HG03095 (cell line): ENCODE results near the gene RFX1.
"Not testable (repeated sequence)": the region's sequence is repeated elsewhere in the genome, so short reads cannot be mapped to it uniquely, and the experiment has no call there.

Experiments
- ATAC-seq: cut with Tn5 transposase; IDR thresholded peaks from one replicate; pipeline ENCODE4 v1.9.1; 2021; ENCODE audit warnings: moderate library complexity; ENCODE audit not compliant: unreplicated experiment

Gene RFX1

DNA sequence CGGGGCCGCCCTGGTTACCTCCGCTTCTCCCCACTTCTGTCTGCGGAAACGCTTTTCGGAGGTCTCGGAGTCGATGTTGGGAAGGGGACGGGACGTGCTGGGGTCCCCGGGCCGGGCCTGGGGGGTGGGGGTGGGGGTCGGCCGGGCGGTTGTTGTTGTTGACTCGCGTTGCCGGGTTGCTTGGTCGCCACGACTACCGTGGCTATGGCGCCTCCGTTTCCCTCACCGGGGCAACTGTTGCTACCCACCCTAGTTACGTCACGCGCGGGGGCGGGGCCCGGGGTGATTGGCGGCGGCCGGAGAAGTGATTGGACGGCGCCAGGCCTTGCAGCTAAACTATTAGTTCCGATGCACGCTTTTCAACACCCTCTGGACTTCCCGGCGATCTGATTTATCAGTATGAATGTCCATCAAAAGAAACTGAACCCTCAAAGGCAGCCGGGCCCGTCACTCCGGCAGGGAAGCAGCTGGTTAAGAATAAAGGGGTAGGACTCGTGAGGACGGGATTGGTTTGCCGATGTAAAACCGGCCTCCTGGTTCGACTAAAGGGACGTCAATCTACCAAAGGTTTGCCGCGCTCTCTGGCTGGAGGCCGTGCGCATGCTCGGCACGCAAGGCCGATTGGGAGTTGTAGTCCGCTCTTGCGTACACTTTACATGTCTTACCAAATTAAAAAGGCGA lies at the start of gene RFX1:
TSS of gene RFX1 (minus strand) at position 236 of the 681 bp plus-strand sequence. CDS start 12,477 bp downstream, outside the sequence.
- peak; percentile 69 for ATAC-seq

DNA sequence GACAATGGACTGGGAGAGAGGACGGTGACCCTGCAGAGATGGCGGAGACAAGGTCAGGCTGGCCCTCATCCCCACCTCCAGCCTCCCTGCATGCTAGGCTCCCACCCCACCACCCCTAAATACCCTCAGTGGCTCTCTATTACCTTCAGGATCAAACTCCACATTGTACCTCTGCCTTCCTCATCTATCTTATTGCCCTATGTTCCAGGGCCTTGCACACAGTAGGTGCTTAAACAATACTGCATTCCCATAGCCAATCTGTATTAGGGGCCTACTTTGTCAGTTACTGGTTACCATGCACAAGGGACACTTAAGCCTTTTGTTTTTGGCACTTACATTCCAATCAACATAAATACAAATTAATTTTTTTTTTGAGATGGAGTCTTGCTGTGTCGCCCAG lies 49.3 kb upstream of the RFX1 start:
- ATAC-seq, result no peak

DNA sequence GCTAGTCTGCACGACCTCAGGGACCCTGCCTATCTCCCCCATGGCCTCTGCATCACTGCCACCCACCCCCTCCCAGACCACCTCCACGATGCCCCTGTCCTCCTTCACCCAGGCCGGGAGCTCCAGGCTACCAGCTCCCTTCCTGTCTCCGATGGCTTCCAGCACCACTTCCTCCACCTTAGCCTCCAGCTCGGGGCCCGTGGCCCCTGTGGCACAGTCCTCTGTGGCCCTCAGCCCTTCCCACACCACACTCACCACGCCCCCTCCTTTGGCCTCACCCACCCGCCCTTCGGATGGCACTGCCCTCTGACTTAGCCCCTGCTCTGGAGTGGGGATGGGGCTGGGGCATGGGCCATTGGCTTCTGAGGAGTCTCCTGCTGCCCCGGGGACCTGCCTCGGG lies 48.6 kb upstream of the RFX1 start:
- no peak for ATAC-seq

DNA sequence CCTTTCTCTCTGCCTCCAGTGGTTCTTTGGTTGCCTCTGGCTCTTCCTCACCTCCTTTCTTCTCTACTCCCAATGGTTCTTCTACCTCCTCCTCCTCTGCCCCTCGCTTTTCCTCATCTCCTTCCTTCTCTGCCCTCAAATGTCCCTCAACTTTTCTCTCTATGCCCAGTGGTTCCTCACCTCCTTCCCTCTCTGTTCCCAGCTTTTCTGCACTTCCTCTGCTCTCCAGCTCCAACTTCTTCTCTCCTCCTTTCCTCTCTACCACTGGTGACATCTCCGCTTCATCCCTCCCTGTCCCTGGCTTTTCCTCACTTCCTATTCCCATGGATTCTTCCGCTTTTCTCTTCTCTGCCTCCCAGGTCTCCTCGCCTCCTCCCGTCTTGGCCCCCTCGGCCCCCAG lies 48.0 kb upstream of the RFX1 start:
- ATAC-seq, result no peak

DNA sequence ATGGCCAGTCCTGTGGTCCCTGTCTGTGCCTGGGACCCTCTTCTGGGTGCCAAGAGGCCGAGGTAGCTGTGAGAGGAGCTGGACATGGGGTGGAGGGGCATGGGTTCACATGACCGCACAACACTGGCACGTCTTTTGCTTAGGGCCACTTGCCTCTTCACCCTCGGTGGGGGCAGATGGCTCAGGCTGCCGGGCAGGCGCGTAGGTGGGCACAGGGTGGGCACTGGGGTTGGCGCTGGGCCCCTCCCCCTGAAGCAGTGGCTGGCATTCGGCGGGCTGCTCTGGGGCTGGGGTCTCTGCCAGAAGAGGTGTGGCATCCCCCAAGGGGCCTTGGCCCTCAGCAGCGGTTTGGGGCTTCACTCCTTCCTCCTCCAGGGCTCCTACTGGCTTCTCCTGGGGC lies 47.4 kb upstream of the RFX1 start:
- ATAC-seq, result no peak

DNA sequence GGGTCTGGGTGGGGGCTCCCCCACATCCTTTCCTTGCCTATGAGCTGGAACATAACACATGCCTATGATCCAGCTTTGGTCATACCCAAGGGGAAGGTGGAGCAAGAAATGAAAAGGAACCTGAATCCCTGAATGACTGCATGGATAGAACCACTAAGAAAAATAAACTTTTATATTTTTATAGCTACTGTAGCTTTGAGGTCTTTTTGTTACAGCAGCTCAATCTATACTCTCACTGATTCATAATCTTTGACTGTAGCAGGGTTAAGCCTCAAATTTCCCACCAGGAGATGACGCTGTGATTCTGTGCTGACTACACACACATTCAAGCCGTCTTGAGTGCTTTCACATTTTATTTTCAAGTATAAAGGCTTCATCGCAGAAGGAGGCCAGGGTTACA lies 46.9 kb upstream of the RFX1 start:
- no peak for ATAC-seq

DNA sequence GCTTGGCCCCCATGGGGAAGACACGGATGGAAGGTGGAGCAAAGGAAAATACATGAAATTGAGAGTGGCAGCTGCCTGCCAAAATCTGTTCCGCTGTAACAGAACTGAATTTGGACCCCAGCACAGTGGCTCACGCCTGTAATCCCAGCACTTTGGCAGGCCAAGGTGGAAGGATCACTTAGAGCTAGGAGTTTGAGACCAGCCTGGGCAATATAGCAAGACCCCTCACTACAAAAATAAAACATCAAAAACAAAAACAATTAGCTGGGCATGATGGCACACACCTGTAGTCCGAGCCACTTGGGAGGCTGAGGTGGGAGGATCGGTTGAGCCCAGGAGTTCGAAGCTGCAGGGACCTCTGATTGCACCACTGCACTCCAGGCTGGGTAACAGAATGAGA lies 46.4 kb upstream of the RFX1 start:
- ATAC-seq, result no peak

DNA sequence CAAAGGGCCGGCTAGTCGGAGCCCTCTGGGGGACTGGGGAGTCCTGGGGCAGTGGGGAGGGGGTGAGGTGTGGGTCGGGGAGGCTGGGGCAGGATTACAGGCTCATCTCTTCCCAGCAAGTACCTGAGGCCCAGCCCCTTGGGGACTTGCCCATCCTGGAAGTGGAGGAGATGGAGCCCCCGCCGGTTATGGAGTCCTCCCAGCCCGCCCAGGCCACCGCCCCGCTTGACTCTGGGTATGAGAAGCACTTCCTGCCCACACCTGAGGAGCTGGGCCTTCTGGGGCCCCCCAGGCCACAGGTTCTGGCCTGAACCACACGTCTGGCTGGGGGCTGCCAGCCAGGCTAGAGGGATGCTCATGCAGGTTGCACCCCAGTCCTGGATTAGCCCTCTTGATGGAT lies 45.9 kb upstream of the RFX1 start:
- ATAC-seq, result no peak

DNA sequence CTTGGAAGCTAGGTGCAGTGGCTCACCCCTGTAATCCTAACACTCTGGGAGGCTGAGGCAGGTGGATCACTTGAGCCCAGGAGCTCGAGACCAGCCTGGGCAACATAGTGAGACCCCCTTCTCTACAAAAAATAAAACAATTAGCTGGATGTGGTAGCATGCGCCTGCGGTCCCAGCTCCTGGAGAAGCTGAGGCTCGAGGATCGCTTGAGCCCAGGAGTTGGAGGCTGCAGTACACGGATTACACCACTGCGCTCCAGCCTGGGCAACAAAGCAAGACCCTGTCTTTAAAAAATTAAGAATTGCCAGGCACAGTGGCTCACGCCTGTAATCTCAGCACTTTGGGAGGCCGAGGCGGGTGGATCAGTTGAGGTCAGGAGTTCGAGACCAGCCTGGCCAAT lies 44.8 kb upstream of the RFX1 start:
- not testable (repeated sequence) for ATAC-seq

DNA sequence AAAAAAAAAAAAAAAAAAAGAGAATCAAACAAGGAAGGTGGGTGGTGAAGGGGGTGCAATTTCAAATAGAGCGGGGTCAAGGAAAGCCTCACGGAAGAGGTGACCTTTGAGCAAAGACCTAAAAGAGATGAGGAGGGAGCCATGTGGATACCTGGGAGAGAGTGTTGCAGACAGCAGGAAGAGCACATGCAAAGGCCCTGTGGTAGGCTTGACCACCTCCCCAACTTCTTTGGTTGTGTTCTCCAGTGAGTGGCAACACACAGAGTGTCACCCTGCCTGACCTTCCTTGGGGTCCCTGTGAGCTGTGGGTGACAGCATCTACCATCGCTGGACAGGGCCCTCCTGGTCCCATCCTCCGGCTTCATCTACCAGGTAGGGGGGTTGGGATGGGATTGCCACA lies 44.4 kb upstream of the RFX1 start:
- no peak for ATAC-seq

DNA sequence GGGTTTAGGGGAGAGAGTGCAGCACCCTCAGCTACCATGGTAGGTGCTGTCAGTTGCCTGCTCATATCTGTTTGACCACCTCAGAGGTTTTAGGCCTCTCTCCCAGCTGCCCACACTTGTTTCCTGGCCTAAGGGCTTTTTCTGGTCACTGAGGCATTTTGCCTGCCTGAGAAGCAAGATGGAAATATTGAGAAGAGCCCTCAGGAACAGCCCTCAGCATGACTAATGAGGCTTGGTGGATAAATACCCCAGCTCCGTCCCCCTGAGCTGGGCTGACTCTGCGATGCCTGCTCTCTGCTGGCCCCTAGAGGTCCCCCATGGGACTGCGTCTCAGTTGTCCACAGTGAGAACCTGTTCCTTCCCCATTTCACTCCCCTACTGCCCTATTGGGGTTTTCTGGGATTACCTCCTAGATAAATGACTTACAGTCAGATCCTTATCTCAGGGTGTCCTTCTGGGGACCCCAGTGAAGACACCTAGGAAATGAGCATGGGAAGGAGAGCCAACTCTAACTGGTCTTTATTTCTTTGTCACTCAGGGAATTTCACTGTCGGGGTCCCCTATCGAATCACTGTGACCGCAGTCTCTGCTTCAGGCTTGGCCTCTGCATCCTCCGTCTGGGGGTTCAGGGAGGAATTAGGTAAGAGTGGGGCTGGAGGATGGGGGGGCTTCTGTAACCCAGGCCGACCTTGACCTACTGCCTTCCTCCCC lies 42.5 kb upstream of the RFX1 start:
- ATAC-seq, result no peak

DNA sequence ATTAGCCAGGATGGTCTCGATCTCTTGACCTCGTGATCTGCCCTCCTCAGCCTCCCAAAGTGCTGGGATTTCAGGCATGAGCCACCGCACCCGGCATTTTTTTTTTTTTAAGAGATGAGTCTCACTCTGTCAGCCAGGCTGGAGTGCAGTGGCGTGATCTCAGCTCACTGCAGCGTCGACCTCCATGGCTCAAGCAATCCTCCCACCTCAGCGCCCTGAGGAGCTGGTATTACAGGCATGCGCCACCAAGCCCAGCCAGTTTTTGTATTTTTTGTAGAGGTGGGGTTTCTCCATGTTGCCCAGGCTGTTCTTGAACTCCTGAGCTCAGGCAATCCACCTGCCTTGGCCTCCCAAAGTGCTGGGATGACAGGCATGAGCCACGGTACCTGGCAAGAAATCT lies 41.7 kb upstream of the RFX1 start:
- not testable (repeated sequence) for ATAC-seq

DNA sequence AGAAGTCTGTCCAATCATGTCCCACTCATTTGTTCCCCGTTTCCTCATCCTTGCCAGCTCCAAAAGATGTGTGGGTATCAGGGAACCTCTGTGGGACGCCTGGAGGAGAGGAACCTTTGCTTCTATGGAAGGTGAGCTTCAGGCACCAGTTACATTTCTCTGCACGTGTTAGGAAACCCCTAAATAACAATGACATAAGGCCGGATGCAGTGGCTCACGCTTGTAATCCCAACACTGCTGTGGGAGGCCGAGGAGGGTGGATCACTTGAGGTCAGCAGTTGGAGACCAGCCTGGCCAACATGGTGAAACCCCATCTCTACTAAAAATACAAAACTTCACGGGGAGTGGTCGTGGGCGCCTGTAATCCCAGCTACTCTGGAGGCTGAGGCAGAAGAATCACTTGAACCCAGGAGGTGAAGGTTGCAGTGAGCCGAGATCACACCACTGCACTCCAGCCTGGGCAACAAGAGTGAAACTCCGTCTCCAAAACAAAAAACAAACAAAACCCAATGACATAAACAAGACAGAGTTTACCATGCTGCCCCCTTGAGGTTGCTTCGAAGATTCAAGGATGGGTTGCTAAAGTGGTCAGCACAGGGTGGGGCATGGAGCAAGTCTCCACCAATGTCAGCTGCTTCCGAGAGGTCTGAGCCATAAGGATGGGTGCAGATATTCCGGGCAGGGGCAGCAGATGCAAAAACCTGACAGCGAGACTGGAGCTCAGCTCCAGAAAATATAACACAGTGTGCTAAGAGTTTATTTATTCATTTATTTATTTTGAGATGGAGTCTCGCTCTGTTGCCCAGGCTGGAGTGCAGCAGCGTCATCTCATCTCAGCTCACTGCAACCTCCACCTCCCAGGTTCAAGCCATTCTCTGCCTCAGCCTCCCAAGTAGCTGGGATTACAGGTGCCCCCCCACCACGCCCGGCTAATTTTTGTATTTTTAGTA lies 36.8 kb upstream of the RFX1 start:
- not testable (repeated sequence) for ATAC-seq

DNA sequence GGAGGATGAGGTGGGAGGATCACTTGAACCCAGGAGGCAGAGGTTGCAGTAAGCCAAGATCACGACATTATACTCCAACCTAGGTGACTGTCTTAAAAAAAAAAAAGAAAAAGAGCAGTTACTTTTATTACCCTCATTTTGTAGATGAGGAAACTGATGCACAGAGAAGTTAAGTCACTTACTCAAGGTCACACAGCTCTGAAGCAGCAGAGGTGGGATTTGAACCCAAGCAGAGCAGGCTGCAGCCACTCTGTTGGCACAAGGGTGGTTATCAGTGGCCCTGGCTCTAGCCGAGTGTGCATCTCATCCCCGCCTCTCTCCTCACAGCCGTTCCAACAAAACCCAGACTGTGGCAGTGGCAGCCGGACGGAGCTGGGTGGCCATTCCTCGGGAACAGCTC lies 33.1 kb upstream of the RFX1 start:
- no peak for ATAC-seq

DNA sequence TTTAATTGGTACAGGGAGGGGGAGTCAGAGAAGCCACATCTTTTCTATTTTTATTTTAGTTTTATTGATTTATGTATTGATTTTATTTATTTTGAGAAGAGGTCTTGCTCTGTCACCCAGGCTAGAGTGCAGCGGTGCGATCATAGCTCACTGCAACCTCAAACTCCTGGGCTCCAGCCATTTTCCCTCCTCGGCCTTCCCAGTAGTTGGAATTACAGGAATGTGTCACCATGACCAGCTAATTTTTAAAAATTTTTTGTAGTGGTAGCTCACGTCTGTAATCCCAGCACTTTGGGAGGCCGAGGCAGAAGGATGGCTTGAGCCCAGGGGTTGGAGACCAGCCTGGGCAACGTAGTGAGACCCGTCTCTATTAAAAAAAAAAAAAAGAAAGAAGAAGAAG lies 29.6 kb upstream of the RFX1 start:
- ATAC-seq, result no peak

DNA sequence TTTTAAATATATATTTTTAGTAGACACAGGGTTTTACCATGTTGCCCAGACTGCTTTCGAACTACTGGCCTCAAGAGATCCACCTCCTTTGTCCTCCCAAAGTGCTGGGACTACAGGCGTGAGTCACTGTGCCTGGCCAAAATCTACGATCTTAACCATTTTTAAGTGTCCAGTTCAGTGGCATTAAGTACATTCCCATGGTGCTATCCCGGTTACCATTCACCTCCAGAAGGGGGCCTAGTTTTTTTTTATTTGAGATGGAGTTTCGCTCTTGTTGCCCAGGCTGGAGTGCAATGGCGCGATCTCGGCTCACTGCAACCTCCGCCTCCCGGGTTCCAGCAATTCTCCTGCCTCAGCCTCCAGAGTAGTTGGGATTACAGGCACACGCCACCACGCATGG lies 29.0 kb upstream of the RFX1 start:
- ATAC-seq, result not testable (repeated sequence)

DNA sequence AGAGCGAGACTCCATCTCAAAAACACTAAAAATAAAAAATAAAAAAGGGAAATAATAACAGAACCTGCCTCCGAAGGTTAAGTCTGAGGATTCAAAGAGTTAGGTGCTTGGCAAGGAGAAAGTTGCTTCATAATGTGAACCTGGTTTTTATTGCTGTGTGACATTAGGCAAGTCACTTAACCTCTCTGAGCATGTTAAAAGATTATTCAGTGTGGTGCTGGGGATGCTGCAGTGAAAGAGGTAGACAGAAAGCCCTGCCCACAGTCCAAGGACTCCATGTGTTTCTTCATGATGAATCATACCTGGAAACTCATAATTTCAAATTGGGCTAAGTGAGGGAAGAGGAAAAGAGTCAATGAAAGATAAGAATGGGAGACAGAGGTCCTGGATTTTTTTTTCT lies 27.8 kb upstream of the RFX1 start:
- ATAC-seq, result no peak

DNA sequence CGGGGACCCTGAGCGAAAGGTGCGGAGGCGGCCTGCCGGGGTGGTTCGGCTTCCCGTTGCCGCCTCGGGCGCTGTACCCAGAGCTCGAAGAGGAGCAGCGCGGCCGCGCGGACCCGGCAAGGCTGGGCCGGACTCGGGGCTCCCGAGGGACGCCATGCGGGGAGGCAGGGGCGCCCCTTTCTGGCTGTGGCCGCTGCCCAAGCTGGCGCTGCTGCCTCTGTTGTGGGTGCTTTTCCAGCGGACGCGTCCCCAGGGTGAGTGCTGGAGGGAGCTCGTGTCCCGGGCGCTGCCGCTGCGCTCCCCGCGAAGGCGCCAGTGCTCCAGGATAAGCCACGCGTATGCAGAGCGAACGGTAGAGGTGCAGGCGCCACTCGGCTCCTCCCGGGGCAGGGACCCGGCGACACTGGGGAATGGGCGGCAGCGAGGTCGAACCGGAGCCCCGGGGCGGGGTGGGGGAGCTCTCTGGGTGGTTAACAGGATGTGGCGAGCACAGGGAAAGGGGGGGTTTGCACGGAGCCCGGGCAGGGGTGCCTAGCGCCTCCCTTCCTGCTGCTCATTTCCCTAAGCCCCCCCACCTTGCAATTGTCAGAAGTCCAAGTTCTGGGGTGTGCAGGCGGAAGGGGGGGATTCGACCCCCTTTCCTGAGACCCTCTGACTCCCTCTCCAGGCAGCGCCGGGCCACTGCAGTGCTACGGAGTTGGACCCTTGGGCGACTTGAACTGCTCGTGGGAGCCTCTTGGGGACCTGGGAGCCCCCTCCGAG lies 25.8 kb upstream of the RFX1 start, which contains the start of gene IL27RA:
TSS of gene IL27RA (plus strand) at position 44 of the 762 bp plus-strand sequence. CDS start at position 155, 111 bp downstream.
- no peak for ATAC-seq

DNA sequence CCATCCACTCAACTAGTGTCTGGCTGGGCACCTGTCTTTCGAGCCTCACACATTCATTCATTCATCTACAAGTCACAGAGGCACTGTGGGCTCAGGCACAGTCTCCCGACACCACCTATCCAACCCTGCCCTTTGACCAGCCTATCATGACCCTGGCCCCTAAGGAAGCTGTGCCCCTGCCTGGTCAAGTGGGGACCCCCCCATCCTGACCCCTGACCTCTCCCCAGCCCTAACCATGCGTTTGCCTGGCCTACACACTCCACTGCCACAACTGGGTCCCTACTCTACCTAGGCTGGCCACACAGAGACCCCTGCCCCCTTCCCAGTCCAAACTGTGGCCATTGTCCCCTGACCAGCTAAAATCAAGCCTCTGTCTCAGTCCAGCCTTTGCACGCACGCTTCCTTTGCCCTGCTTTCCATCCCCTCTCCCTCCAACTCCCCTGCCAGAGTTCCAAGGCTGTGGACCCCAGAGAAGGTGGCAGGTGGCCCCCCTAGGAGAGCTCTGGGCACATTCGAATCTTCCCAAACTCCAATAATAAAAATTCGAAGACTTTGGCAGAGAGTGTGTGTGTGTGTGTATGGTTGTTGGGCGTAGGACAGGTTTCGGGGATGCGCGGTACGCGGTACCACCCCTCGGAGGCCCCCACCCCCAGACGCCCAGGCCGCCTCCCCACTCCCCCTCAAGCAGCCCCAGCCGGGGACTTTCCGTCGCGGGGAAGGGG lies 25.0 kb upstream of the RFX1 start:
- no peak for ATAC-seq

DNA sequence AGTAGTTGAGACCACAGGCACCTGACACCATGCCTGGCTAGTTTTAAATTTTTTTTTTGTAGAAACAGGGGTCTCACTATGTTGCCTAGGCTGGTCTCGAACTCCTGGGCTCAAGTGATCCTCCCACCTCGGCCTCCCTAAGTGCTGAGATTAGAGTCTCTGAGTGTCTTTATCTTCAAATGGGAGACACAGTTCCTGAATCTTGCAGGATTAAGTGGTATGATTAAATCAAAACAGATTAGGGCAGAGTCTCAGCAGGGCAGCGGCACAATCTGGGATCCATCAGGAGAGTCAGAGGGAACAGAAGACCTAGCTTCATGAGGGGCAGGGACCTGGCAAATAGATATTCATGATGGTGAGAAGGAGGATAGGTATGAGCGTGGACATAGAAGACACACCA lies 22.8 kb upstream of the RFX1 start:
- ATAC-seq, result no peak
